Measurements from ENCODE around the gene TTYH3.

Gene TTYH3

DNA sequence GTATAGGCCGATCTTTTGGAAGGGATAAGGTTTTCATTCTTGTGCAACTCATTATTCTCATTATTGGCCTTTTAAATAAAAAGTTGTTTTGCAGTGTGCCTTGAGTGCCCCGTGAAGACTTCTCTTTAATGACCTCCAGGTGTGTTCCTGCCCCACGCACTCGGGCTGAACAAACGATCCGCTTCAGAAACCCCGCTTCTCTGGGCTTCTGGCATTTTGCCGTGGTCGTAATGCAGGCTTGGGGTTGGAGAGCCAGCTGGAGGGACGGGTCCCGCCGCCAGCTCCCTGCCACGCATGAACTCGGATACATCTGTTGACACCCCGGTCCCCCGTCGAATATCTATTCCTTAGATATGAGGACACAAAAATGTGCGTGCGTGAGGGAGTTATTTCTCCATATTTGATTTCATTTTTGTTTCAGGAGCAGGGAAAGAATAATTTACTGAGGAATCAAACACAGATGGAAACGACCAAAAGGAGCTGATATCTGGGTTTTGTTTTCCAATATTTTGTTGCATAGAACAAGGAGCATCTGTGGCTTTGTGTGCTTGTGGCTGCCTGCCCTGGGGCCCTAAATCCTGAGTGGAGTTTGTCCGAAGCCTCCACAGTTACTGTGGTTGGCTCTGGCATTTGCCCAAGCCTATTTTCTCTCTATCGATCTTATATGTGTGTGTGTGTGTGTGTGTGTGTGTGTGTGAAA is 17.0 kb upstream of the TTYH3 start:
- no peak for DNase-seq (ENCODE audit: low read depth in 2 of 2, low spot score in 1 of 2)

DNA sequence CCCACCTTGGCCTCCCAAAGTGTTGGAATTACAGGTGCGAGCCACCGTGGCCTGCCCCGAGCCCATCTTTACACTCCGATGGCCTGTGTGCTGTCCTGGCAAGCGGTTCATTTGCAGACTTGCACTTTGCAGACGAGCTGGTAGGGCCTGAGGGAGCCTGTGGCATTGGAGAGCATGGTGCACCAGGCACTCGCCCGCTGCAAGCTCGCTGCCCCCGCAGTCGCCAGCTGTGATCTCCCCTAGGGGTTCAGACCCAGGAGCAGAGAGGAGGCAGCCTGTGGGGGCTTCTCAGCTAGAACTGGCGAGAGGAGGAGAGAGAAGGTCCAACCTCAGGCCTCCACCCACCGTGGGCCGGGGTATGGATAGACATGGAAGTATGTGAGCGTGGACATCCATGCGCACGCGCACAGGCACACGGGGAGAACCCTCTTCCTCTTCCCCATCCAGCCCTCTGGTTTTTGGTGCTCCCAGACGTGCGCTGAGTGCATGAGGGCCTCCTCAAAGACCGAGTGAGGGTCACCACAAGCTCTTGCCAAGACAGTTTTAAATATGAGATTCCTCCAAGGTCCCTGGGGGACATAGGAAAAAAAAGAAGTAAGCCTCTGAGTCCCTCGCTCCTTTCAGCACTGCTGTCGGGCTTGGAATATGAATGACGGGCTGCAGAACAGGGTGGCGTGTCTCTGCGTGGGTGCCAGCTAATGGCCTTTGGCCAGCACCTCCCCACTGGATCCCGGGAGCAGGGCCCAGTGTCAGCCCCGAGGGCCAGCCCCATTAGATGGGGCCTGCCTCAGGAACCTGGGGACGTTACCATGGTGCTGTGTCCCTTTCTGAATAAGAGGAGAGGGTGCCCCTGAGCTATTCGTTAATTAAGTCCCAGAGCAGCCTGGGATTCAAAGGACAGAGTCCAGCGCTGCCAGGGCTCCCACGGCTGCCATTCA is 15.1 kb upstream of the TTYH3 start:
- no peak for DNase-seq (ENCODE audit: low read depth in 2 of 2, low spot score in 1 of 2)

DNA sequence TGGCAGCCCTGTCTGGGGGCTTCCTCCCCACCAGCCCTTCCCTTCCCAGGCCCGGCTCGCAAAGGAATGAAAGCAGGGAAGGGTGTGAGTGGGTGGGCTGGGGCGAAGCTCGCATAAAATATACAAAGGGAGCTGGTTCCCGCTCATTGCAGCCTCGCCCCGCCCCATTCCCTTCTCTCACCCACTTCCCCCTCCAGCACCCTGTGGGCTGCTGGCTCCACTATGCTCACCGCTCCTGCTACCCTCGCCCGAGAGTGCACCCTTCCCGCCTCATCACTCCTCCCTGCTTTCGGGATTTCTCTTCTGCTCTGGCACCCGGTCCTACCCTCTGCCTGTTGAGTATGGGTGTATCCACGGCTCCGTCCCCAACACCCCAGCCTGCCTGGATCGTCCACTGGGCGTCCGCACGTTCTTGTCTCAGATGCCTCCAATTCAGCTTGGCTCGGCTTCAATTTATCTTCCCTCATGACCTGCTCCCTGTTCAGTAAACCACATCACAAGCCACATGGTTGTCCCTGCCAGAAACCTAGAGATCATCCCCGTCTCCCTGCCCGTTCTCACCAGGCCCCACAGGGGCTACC is 14.4 kb upstream of the TTYH3 start:
- no peak for DNase-seq (ENCODE audit: low read depth in 2 of 2, low spot score in 1 of 2)

DNA sequence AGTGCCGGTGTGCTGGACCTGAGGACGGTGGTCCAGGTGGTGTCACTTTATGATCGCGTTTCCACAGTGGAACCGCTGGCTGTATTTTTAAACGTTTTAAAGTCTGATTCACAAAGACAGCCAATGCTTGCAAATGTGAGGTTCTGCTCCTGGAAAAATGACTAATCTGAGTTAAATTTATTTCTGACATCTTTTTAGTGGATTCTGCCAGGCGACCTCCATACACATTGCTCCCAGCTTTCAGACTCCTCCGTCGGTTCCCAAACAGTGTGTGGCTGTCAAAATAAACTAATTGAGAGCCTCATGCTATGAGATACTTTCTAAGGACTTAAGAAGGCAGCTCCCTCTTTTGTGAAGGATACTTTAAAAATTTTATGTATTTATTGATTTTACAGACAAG is 12.7 kb upstream of the TTYH3 start:
- DNase-seq (ENCODE audit: low read depth in 2 of 2, low spot score in 1 of 2) = no peak

DNA sequence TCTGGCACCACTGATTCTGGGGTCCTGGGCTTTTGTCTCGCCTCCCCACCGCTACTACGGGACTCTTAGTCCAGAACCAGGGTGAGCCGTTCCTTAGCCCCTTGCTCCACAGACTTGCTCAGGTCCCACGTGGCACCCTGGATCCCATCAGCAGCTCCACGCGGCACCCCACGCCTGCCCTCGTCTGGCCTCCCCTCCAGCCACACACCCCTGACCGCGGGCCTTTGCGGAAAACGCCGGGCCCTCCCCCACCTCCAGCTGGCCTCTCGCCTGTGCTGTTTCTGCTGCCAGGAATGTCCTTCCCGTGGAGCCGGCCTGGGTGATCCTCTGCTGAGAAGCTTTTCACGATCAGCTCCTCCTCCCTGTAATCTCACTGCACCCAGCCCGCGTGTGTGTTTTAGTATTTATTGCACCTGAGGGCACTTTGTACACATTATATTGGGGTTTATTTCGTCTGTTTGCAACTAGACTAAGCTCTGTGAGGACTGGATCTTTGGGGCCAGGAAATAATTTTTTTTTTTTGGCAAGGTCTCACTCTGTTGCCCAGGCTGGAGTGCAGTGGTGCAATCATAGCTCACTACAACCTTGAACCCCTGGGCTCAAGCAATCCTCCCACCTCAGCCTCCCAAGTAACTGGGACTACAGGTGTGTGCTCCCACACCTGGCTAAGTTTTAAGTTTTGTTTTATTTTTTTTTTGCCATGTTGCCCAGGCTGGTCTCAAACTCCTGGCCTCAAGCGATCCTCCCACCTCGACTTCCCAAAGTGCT is 10.5 kb upstream of the TTYH3 start:
- no peak for DNase-seq (ENCODE audit: low read depth in 2 of 2, low spot score in 1 of 2)

DNA sequence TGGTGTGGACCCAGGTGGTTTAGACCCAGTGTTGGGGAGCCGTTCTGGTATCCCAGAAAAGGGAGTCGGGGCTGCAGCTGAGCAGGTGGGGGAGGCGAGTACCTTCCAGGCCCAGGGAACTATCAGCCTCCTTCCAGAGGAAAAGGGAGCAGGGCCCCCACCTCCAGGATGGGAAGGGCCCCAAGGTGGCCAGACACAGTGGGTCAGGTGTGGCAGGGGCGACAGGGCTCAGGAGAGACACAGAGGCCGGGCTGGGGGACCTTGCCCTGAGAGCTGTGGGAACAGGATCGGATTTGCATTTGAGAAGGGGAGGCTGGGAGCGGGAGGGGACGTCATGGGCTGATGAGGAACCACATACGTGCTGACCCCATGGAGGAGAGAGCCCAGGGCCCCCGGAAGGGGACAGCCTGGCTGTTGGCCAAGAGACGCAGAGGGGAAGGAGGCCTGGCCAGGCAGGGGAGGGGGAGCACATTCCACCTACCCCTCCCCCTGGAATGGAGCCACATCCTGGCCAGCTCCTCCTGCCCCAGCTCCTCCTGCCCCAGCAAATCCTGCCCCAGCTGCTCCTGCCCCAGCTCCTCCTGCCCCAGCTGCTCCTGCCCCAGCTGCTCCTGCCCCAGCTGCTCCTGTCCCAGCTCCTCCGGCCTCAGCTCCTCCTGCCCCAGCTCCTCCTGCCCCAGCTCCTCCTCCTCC is 9.7 kb upstream of the TTYH3 start:
- no peak for DNase-seq (ENCODE audit: low read depth in 2 of 2, low spot score in 1 of 2)

DNA sequence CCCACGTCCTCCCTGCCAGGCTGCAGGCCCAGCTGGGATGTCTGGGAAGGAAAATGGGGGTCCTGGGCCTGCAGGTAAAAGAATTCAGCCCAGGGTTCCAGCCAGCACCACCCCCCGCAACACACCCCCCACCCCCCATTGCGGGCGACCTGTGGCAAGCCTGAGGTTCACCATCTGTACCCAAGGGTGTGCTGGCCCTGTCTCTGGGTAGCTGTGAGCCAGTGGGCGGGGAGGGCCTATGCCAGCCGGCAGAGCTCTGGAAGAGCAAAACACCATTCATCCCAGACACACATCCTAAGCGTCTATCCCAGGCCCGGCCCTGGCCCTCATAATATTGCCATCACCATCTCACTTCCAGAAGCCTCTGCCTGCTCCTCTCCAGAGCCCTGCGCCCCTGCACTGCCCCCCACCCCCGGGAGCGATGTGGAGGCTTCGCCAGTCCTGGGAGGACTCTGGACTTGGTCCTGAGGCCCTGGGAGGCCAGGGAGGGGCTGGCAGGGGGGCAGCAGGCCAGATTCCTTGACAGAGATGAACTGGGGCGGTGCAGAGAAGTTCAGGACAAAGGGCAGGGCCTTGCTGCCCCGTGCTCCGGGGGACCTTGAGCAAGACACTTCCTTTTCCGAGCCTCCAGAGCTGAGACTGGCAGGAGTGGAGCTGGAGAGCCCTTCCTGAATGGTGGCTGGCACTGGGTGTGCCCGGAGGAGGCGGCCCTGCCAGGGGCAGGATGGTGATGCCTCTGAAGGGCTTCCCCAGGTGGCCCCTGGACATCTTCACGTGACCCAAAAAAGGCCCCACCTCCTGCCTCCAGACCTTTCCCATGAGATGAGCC is 8.7 kb upstream of the TTYH3 start:
- no peak for DNase-seq (ENCODE audit: low read depth in 2 of 2, low spot score in 1 of 2)

DNA sequence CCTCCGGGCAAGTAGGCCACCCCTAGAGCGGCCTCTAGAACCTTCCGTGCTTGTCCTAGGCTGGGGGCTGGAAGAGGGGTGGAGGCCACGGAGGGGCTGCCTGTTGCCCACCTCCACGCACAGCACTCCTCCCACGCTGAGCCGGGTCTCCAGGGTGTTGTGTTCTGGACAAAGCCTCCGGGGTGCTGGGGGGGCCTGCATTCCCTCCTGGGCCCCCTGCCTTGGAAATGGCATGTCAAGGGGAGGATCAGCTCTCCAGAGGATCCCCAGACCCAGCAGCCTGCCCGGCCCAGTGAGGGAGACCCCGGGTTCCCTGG is 8.1 kb upstream of the TTYH3 start:
- DNase-seq (ENCODE audit: low read depth in 2 of 2, low spot score in 1 of 2) = no peak

DNA sequence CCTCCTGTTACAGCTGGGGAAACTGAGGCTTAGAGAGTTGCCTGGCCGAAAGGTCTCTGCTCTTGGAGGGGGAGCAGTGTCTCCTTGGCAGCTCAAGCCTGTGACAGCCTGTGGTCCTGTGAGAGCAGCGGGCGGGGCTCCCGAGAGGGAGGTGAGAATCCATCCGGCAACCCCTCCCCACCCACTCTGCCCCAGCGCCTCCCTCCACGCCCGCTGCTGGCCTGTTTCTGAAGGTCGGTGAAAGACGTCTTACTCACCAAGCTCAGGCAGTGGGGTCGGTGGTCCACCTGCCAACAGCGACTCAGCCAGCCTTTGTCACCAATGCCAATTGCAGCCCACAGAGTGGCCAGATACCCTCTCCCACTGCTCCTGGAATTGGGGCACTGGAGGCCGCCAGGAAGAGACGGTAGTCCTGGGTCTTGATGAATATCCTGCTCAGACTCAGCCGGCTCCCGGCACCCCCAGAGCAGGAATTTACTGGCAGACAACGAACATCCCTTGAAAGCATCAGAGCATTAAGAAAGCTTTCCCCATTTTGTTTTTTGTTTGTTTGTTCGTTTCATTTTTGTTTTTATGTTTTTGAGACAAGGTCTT is 7.4 kb upstream of the TTYH3 start:
- DNase-seq (ENCODE audit: low read depth in 2 of 2, low spot score in 1 of 2) = no peak

DNA sequence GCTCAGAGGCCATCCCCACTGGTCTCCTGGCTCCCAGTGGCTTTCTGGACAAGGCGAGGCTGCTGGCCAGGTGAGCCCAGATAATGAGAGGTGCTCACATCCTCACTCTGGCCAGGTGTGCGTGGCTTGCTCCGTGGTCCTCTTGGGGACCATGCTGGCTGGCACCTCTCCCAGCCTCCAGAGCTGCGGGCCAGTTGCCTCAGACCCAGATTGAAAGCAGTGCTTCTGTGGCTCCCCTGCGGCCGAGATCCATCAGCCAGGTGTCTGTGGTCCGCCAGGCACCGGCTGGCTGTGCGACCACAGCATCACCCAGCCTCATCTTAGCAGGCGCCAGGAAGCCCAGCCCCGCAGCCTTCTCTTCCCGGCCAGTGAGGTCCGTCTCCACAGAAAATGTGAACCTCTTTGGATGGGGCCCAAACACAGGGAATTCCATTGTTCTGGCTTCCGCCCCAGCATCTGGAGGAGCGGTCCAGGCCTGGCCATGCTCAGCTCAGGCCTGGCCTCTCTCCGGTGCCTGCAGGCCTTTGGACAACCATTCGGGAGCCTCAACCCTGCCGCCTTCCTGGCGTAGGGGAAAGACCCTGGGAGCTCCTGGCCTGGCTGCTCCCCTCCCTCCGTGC is 5.2 kb upstream of the TTYH3 start:
- no peak for DNase-seq (ENCODE audit: low read depth in 2 of 2, low spot score in 1 of 2)

DNA sequence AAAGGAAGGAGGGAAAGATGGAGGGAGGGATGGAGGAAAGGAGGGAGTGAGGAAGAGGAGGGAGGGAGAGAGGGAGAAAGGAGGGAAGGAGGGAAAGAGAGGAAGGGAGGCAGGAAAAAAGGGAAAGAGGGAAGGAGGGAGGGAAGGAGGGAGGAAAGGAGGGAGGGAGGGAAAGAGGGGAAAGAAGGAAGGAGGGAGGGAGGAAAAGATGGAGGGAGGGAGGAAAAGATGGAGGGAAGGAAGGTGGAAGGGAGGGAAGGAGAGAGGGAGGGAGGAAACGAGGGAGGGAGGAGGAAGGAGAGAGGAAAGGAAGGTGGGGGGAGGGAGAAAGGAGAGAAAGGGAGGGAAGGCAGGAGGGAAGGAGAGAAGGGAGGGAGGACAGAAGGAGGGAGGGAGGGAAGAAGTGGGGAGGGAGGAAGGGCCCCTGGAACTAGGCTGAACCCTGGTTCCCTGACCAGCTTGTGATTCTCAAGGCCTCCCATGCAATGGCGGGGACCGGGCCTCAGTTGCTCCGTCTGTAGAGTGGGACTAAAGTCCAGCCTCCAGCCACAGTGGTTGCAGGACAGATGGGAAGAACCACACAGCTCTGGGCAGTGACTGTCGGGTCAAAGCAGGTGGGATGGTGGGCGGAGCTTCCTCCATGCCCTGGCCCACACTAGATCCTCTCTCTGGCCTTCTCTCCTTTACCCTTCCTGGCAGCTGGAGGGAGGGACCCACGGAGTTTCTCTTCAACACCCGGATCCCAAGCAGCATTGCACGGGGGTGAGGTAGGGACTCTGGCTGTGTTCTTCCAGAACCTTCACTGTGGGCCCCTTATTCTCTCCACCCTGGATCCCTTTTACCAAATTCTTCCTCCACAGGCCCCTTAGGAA is 4.3 kb upstream of the TTYH3 start:
- no peak for DNase-seq (ENCODE audit: low read depth in 2 of 2, low spot score in 1 of 2)

DNA sequence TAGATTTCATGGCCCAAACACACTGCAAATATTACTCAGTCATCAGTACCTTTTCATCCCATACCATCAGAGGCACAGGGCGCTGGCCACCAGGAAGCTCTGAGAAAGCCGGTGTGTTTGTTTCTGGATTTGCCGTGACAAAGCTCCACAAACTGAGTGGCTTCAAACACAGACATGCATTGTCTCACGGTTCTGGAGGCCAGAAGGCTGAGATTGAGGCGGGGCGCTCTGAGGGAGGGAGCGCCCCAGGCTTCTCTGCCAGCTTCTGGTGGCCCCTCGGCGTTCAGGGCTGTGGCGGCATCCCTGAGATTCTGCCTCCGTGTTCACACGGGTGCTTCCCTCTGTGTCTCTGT is 3.7 kb upstream of the TTYH3 start:
- no peak for DNase-seq (ENCODE audit: low read depth in 2 of 2, low spot score in 1 of 2)

DNA sequence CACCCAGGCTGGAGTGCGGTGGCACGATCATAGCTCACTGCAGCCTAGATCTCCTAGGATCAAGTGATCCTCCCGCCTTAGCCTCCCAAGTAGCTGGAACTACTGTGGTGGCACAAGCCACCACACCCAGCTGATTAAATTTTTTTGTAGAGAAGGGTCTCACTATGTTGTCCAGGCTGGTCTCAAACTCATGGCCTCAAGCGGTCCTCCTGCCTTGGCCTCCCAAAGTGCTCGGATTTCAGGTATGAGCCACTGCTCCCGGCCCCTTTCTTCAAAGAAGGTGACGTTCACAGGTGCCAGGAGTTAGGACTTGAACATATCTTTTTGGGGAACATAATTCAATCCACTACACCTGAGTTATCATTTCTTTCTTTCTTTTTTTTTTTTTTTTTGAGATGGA is 2.9 kb upstream of the TTYH3 start:
- DNase-seq (ENCODE audit: low read depth in 2 of 2, low spot score in 1 of 2) = no peak

DNA sequence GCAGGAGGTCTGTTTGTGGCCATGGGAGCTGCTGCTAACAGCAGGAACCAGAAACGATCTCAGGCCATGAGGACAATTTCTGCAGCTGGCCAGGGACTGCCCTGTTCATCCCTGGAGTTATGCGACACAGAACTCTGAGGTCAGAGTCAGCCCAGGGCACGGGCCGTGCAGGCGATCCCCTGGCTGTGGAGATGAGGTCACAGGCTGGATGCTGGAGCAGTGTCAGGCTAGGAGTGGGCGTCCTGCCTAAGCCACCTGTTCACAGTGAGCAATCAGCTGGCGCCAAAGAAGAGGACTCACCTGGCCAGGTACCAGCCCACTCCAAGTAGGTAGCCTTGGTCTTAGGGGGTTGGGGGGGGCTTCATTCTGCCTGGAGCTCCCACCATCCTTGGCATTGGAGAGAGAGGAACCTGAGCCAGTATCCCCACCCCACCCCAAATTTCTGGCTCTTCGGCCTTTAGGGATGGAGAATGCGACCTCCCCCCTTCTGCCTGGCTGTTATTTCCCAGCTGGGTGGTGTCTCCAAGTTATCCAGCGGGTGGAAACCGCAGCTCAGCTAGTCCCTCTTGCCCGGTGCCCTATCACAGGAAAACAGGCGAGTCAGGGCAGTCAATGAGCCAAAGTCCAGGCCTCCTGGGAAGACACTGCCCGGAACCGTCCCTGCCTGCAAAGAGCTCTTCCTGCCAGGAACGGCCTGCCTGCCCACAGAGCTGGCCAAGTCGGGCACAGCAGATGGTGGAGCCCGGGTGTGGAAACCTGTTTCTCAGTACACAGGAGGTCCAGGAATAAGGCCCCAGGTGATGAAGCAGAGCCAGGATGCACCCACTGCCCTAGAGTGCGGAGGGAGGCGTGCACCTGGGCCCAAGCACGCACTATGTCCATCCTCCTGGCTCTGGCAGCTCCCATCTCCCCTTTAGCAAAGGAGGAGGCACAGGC is 1.8 kb upstream of the TTYH3 start:
- DNase-seq (ENCODE audit: low read depth in 2 of 2, low spot score in 1 of 2) = no peak

DNA sequence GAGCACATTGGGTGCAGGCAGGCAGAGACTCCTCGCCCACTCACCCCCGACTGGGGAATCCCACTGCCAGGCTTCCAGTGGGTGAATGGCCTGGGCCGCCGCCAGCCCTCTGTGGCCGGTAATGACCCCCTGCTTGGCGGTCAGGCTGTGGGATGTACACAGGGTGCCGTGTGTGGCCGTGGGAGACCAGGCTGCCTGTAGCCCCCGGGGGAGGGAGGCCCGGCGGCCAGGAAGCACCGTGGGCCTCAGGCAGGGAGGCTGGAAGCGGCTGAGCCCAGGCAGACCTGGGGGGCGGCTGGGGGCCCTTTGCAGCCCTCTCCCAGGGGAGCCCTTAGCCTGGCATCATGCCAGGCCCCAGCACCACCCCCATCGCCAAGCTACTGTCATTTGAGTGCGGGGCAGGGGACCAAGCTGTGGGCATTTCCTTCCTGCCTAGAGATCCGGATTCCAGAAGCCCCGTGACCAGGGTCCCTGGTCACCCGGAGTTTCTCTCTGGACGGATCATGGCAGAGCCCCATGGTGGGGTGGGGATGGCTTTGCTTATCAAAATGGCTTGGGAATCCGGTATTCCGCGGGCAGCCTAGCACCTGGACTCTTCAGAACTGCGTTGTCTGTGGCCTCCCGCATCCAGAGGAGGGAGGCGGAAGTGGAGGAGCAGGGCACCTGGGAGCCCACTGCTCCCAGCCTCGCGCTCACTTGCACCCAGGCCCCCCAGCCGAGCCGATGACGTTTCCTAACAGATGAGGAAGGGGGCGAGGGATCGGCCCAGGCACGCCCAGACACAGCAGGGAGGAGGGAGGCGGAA is 1.1 kb downstream of the TTYH3 start:
- DNase-seq (ENCODE audit: low read depth in 2 of 2, low spot score in 1 of 2) = no peak

DNA sequence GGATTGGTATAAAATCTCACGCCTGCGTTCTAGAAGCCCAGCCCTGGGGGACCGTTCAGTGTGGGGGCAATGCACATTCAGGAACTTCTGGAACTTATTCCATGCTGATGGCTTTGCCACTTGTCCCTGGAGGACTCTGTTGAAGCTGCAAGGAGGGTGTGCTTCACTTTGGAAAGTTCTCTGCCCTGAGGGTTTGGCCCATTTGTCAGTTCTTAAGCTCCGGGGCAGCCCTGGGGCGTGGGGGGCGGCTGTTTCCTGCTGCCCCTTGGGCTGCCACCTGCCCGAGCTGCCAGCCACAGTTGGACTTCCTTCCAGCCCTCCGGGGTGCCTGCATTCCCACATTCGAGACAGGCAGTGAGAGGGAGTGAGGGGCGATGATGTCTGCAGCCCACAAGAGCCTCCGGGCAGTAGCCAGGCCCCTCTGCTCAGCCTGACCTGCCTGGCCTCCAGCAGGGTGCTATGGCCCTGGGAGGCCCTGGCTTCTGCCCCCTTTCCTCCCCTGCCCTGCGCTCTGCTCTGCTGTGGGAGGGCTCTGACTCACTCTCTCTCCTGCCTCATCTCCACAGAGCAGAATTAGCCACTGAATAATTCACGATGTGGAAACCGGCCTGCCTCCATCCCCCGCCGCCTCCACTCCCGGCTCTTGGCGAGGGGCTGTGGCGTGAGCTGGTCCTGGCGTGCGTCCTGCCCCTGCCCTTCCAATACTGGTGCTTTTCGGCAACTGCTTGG is 1.9 kb downstream of the TTYH3 start:
- DNase-seq (ENCODE audit: low read depth in 2 of 2, low spot score in 1 of 2) = no peak
